RWPE1 (cell line): ENCODE measurements around the gene HADHB.
"Not testable (repeated sequence)": the region's sequence is repeated elsewhere in the genome, so short reads cannot be mapped to it uniquely, and the experiment has no call there.

ENCODE experiments used
- CTCF ChIA-PET: fragments of 350-600 bp; sonication (Branson Sonifier 250); formaldehyde crosslinking; extraction: SDS; loops from one replicate; lab custom pipeline; 2021; lab: Yijun Ruan, JAX
- POLR2A ChIA-PET: fragments of 400-600 bp; formaldehyde crosslinking; extraction: SDS; loops from one replicate; lab custom pipeline; 2020; ENCODE audit warnings: antibody characterized with exemption; ENCODE audit not compliant: low non-redundant PET; lab: Yijun Ruan, JAX
- DNase-seq: peaks from one replicate; pipeline ENCODE4 v3.0.0; 2012; ENCODE audit warnings: low spot score
- H3K27ac ChIP-seq: fragments of 450-650 bp; 2 replicates; pipeline ENCODE4 v1.5.1; 2017
- CTCF ChIP-seq: fragments of 450-650 bp; conservative IDR thresholded peaks from 2 replicates; pipeline ENCODE4 v1.5.1; 2017; ENCODE audit warnings: low read depth, mild to moderate bottlenecking

The HADHB gene

GRCh38 chr2:26317377-26318105 is 72.8 kb downstream of the HADHB start:
- TF ChIP-seq CTCF = no peak
- ChIA-PET POLR2A (no interaction called here), CTCF (no interaction called here)
- H3K27ac ChIP-seq = no peak overlapping the region
- DNase-seq = no peak

- DNase-seq = no peak
- ChIA-PET POLR2A (no interaction called here), CTCF (no interaction called here)
- TF ChIP-seq CTCF = no peak
- H3K27ac ChIP-seq = no peak overlapping the region
Measured at GRCh38 chr2:26318950-26319349, 74.2 kb downstream of the HADHB start.

GRCh38 chr2:26324479-26324878 is 79.7 kb downstream of the HADHB start:
- CTCF ChIA-PET = interaction anchor here (1.1 kb wide), 1 partner anchor 8 kb away, joined by 3 read pairs; no protein-coding TSS in a partner anchor
- H3K27ac ChIP-seq, DNase-seq, POLR2A ChIA-PET: not testable (repeated sequence)

GRCh38 chr2:26324903-26325302 is 80.2 kb downstream of the HADHB start:
- CTCF ChIA-PET = interaction anchor here (1.1 kb wide), 1 partner anchor 9 kb away, joined by 3 read pairs; no protein-coding TSS in a partner anchor
- POLR2A ChIA-PET = no interaction called here
- H3K27ac ChIP-seq = no peak overlapping the region
- no peak for DNase-seq
- TF ChIP-seq CTCF = no peak

- no peak overlapping the region for H3K27ac ChIP-seq
- CTCF ChIA-PET = no interaction called here
- no peak for TF ChIP-seq CTCF
- POLR2A ChIA-PET = no interaction called here
- no peak for DNase-seq
Measured at GRCh38 chr2:26325851-26326250, 81.1 kb downstream of the HADHB start.

- ChIA-PET POLR2A (no interaction called here), CTCF (no interaction called here)
- no peak for TF ChIP-seq CTCF
- DNase-seq = no peak
- H3K27ac ChIP-seq = no peak overlapping the region
Measured at GRCh38 chr2:26326514-26326913, 81.8 kb downstream of the HADHB start.
